Urinary bladder (tissue), 4 donors: ENCODE measurements around the gene C9orf43. TPM values are rescaled to one million over a fixed set of nuclear protein-coding genes. Genes with fewer than 3 reads are reported as not detected.

Source experiments
- DNase-seq: peaks from one replicate; pipeline ENCODE4 v3.0.0-alpha.2; 2015; ENCODE audit errors: extremely low spot score
- H3K27ac ChIP-seq: one replicate; pipeline ENCODE4 v1.5.1; 2013; ENCODE audit warnings: low read depth, mild to moderate bottlenecking, moderate library complexity
- H3K36me3 ChIP-seq: one replicate; pipeline ENCODE4 v1.6.1; 2013; ENCODE audit warnings: mild to moderate bottlenecking, moderate library complexity; ENCODE audit not compliant: insufficient read depth
- H3K4me1 ChIP-seq: one replicate; pipeline ENCODE4 v1.6.1; 2013; ENCODE audit warnings: mild to moderate bottlenecking, moderate library complexity; ENCODE audit not compliant: insufficient read depth
- H3K4me3 ChIP-seq: one replicate; pipeline ENCODE4 v1.5.1; 2013; ENCODE audit warnings: low read depth, low read length
- WGBS: extraction: QIAGEN DNeasy Blood & Tissue Kit; methylation state at CpG from one replicate; pipeline ENCODE4 v1.1.7; 2013; 5-methylcytosine and 5-hydroxymethylcytosine counted together
- polyA plus RNA-seq: library from polyadenylated mRNA; stranded (reverse); fragments of 200-250 nt; gene quantifications from one replicate; pipeline ENCODE4 v1.2.3, GENCODE V29; 2013
- total RNA-seq: library from RNA; depleted of rRNA; stranded (reverse); fragments of >200 nt; gene quantifications from one replicate; pipeline ENCODE4 v1.2.3, GENCODE V29; 2014
- donor health status: healthy with polysubstance abuse.
- donor health status: healthy.

Gene C9orf43
- total and polyA plus RNA-seq, 2 donors: 0.14 to 0.74 TPM

GRCh38 chr9:113474360-113475028 lies 63.9 kb downstream of the C9orf43 start:
- no peak overlapping the region for H3K27ac ChIP-seq
- DNase-seq: no peak
- no peaks in the 10 kb centered on the region for H3K4me1 ChIP-seq
- no peaks in the 10 kb centered on the region for H3K36me3 ChIP-seq
- no peak overlapping the region for H3K4me3 ChIP-seq
- WGBS: 55% methylated on average over 8 of the region's 8 CpGs

GRCh38 chr9:113475031-113475430 lies 64.5 kb downstream of the C9orf43 start:
- H3K36me3 ChIP-seq: no peaks in the 10 kb centered on the region
- no peaks in the 10 kb centered on the region for H3K4me1 ChIP-seq
- H3K27ac ChIP-seq: no peak overlapping the region
- no peak overlapping the region for H3K4me3 ChIP-seq
- no peak for DNase-seq
- 97% methylated on average over 2 of the region's 2 CpGs for WGBS

- H3K27ac ChIP-seq: no peak overlapping the region
- H3K36me3 ChIP-seq: no peaks in the 10 kb centered on the region
- no peak for DNase-seq
- no peaks in the 10 kb centered on the region for H3K4me1 ChIP-seq
- H3K4me3 ChIP-seq: no peak overlapping the region
- WGBS: 98% methylated on average over 4 of the region's 4 CpGs
These were observed 65.4 kb downstream of the C9orf43 start for GRCh38 chr9:113475992-113476391.

- H3K4me1 ChIP-seq: no peaks in the 10 kb centered on the region
- no peaks in the 10 kb centered on the region for H3K36me3 ChIP-seq
- no peak overlapping the region for H3K4me3 ChIP-seq
- WGBS: 86% methylated on average over 4 of the region's 4 CpGs
- DNase-seq: no peak
- no peak overlapping the region for H3K27ac ChIP-seq
These were observed 66.0 kb downstream of the C9orf43 start for GRCh38 chr9:113476511-113476916.

- H3K36me3 ChIP-seq: no peaks in the 10 kb centered on the region
- H3K4me3 ChIP-seq: no peak overlapping the region
- 98% methylated on average over 4 of the region's 4 CpGs for WGBS
- H3K27ac ChIP-seq: no peak overlapping the region
- no peaks in the 10 kb centered on the region for H3K4me1 ChIP-seq
- no peak for DNase-seq
These were observed 66.5 kb downstream of the C9orf43 start for GRCh38 chr9:113477058-113477457.

- Histone ChIP-seq H3K36me3 (no peaks in the 10 kb centered on the region), H3K4me1 (no peaks in the 10 kb centered on the region), H3K4me3 (no peak overlapping the region), H3K27ac (no peak overlapping the region)
- WGBS: 94% methylated on average over 5 of the region's 5 CpGs
- no peak for DNase-seq
These were observed 67.1 kb downstream of the C9orf43 start for GRCh38 chr9:113477661-113478060.

- no peaks in the 10 kb centered on the region for H3K4me1 ChIP-seq
- no peak overlapping the region for H3K27ac ChIP-seq
- no peak overlapping the region for H3K4me3 ChIP-seq
- no peak for DNase-seq
- no peaks in the 10 kb centered on the region for H3K36me3 ChIP-seq
- WGBS: 80% methylated on average over 7 of the region's 7 CpGs
These were observed 68.7 kb downstream of the C9orf43 start for GRCh38 chr9:113479174-113479621.

Other genes starting within 250 kb of the C9orf43 start
- gene FKBP15, start 189.5 kb upstream of the C9orf43 start, total RNA-seq: 33.6 TPM
- 18.2 TPM for gene FKBP15, start 189.5 kb upstream of the C9orf43 start, polyA plus RNA-seq
- 19.5 TPM for gene SLC31A1, start 189.2 kb upstream of the C9orf43 start, total RNA-seq
- gene SLC31A1, start 189.2 kb upstream of the C9orf43 start, polyA plus RNA-seq: 10.1 TPM
- 25.5 TPM for gene CDC26, start 135.2 kb upstream of the C9orf43 start, total RNA-seq
- 35.2 TPM for gene CDC26, start 135.2 kb upstream of the C9orf43 start, polyA plus RNA-seq
- gene PRPF4, start 135.1 kb upstream of the C9orf43 start, total RNA-seq: 23.4 TPM
- 14.4 TPM for gene PRPF4, start 135.1 kb upstream of the C9orf43 start, polyA plus RNA-seq
- 0.26 TPM for gene RNF183, start 107.4 kb upstream of the C9orf43 start, total RNA-seq
- gene RNF183, start 107.4 kb upstream of the C9orf43 start, polyA plus RNA-seq: 0.15 TPM
- 1.7 TPM for gene WDR31, start 70.5 kb upstream of the C9orf43 start, total RNA-seq
- gene WDR31, start 70.5 kb upstream of the C9orf43 start, polyA plus RNA-seq: 2.6 TPM
- gene BSPRY, start 61.2 kb upstream of the C9orf43 start, total RNA-seq: 1.2 TPM
- gene BSPRY, start 61.2 kb upstream of the C9orf43 start, polyA plus RNA-seq: 2.4 TPM
- 5.1 TPM for gene HDHD3, start 33.8 kb upstream of the C9orf43 start, total RNA-seq
- 32.2 TPM for gene HDHD3, start 33.8 kb upstream of the C9orf43 start, polyA plus RNA-seq
- gene ALAD, start 9.5 kb upstream of the C9orf43 start, total RNA-seq: 16.6 TPM
- gene ALAD, start 9.5 kb upstream of the C9orf43 start, polyA plus RNA-seq: 55.4 TPM
- gene POLE3, start 72 bp upstream of the C9orf43 start, total RNA-seq: 34.8 TPM
- gene POLE3, start 72 bp upstream of the C9orf43 start, polyA plus RNA-seq: 50.4 TPM
- 52.4 TPM for gene RGS3, start 53.0 kb downstream of the C9orf43 start, total RNA-seq
- 28.5 TPM for gene RGS3, start 53.0 kb downstream of the C9orf43 start, polyA plus RNA-seq